ENCODE data around the gene CDK2AP2. TPM values are rescaled to one million over a fixed set of nuclear protein-coding genes. Genes with fewer than 3 reads are reported as not detected.
A peak's percentile ranks its signal among the peaks of the same experiment; 100 is the strongest.

Gene CDK2AP2
- total and polyA plus RNA-seq, 10 of the 15 experiments (the other 5 are each of a cell fraction or from before 2014, with no cell fraction given) = 8.0 to 177 (median 40.9) TPM

DNA sequence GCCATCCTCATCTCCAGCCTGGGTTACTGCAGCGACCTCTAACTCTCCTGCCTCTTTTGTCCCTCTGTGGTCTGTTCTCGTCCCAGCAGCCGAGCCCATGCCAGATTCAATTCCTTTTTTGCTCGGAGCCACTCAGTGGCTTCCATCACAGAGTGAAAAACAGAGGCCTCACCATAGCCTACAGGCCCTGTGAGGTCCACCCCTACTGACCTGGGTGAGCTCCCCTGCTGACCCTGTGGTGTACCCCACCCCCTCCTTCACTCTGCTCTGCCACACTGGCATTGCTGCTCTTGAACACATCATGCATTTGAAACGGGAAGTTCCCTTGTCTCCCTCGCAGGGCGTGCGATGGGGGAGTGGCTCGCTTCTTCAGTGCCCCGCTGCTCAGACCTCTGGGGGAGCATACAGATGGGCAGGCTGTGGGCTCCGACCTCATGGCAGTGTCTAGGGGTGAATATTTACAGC is 23.1 kb downstream of the CDK2AP2 start (continued):
- no peak for TF ChIP-seq CUX1 (IDR thresholded peaks at IDR 0.05; ENCODE audit: insufficient replicate concordance, low read depth, low read length)
- TF ChIP-seq EZH2 (IDR thresholded peaks at IDR 0.05; ENCODE audit: borderline replicate concordance, control insufficient read depth, low read depth, low read length) = no peak
- TF ChIP-seq BCL3 (IDR thresholded peaks at IDR 0.05; ENCODE audit: borderline replicate concordance, insufficient read depth, low read depth, low read length, poor library complexity, severe bottlenecking) = peak; percentile 29
- no peak for TF ChIP-seq SUZ12 (IDR thresholded peaks at IDR 0.05; ENCODE audit: unreplicated experiment)
- TF ChIP-seq BCLAF1 (IDR thresholded peaks at IDR 0.05) = no peak
- TF ChIP-seq ASH2L (IDR thresholded peaks at IDR 0.05; ENCODE audit: borderline replicate concordance, low read depth) = no peak
- no peak for TF ChIP-seq NR2C1 (IDR thresholded peaks at IDR 0.05)
- TF ChIP-seq, protein P1, sequence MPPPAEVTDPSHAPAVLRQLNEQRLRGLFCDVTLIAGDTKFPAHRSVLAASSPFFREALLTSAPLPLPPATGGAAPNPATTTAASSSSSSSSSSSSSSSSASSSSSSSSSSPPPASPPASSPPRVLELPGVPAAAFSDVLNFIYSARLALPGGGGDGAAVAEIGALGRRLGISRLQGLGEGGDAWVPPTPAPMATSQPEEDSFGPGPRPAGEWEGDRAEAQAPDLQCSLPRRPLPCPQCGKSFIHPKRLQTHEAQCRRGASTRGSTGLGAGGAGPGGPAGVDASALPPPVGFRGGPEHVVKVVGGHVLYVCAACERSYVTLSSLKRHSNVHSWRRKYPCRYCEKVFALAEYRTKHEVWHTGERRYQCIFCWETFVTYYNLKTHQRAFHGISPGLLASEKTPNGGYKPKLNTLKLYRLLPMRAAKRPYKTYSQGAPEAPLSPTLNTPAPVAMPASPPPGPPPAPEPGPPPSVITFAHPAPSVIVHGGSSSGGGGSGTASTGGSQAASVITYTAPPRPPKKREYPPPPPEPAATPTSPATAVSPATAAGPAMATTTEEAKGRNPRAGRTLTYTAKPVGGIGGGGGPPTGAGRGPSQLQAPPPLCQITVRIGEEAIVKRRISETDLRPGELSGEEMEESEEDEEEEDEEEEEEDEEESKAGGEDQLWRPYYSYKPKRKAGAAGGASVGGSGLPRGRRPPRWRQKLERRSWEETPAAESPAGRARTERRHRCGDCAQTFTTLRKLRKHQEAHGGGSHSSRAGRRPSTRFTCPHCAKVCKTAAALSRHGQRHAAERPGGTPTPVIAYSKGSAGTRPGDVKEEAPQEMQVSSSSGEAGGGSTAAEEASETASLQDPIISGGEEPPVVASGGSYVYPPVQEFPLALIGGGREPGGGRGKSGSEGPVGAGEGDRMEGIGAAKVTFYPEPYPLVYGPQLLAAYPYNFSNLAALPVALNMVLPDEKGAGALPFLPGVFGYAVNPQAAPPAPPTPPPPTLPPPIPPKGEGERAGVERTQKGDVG (CRISPR knock-in tag; IDR thresholded peaks at IDR 0.05) = no peak
- TF ChIP-seq CBX5 (IDR thresholded peaks at IDR 0.05; ENCODE audit: low read depth) = no peak
- TF ChIP-seq IKZF1 (conservative IDR thresholded peaks at IDR 0.05) = peak; percentile 56
- no peak for TF ChIP-seq ESRRA (IDR thresholded peaks at IDR 0.05; ENCODE audit: low read length)
- TF ChIP-seq, protein P2, sequence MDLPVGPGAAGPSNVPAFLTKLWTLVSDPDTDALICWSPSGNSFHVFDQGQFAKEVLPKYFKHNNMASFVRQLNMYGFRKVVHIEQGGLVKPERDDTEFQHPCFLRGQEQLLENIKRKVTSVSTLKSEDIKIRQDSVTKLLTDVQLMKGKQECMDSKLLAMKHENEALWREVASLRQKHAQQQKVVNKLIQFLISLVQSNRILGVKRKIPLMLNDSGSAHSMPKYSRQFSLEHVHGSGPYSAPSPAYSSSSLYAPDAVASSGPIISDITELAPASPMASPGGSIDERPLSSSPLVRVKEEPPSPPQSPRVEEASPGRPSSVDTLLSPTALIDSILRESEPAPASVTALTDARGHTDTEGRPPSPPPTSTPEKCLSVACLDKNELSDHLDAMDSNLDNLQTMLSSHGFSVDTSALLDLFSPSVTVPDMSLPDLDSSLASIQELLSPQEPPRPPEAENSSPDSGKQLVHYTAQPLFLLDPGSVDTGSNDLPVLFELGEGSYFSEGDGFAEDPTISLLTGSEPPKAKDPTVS (IDR thresholded peaks at IDR 0.05; ENCODE audit: low read depth, low read length) = no peak
- TF ChIP-seq ELK1 (IDR thresholded peaks at IDR 0.05; ENCODE audit: low read depth, low read length) = no peak

Measured in GM12878 (cell line).